GM23338 (cell line): ENCODE results near the gene MAGEA4. TPM values are rescaled to one million over a fixed set of nuclear protein-coding genes. Genes with fewer than 3 reads are reported as not detected.

ENCODE experiments used
- ATAC-seq: fragments of 200-7000 bp; cut with Tn5 transposase; 3 replicates; pipeline ENCODE4 v1.9.1; 2020
- DNase-seq: peaks from one replicate; pipeline ENCODE4 v3.0.0-alpha.2; 2015; ENCODE audit warnings: low spot score
- H2AFZ ChIP-seq: fragments of 200-600 bp; sonication (generic); 2 replicates; pipeline ENCODE4 v1.8.0; 2016; ENCODE audit warnings: antibody characterized with exemption, mild to moderate bottlenecking, moderate library complexity
- H3F3A ChIP-seq: fragments of 200-600 bp; sonication (generic); replicated peaks from 2 replicates; pipeline ENCODE4 v1.8.0; 2017; ENCODE audit warnings: antibody characterized with exemption, mixed run types, low read depth
- H3K27ac ChIP-seq: fragments of 200-600 bp; sonication (generic); 2 replicates; pipeline ENCODE4 v1.6.1; 2016; ENCODE audit warnings: low read depth
- H3K27me3 ChIP-seq: fragments of 200-600 bp; sonication (generic); 2 replicates; pipeline ENCODE4 v1.8.0; 2016; ENCODE audit warnings: mild to moderate bottlenecking, mixed run types, moderate library complexity; ENCODE audit not compliant: insufficient read depth
- H3K36me3 ChIP-seq: fragments of 200-600 bp; sonication (generic); 2 replicates; pipeline ENCODE4 v1.8.0; 2016; ENCODE audit warnings: mild to moderate bottlenecking; ENCODE audit not compliant: insufficient read depth
- H3K4me1 ChIP-seq: fragments of 200-600 bp; sonication (generic); 2 replicates; pipeline ENCODE4 v1.8.0; 2016; ENCODE audit warnings: mild to moderate bottlenecking, moderate library complexity; ENCODE audit not compliant: insufficient read depth
- H3K4me2 ChIP-seq: fragments of 200-600 bp; sonication (generic); 2 replicates; pipeline ENCODE4 v1.7.1; 2017; ENCODE audit warnings: mixed run types
- H3K4me3 ChIP-seq: fragments of 200-600 bp; sonication (generic); 2 replicates; pipeline ENCODE4 v1.6.1; 2016; ENCODE audit warnings: mixed run types
- H3K79me2 ChIP-seq: fragments of 200-600 bp; sonication (generic); replicated peaks from 2 replicates; pipeline ENCODE4 v1.8.0; 2017; ENCODE audit warnings: mild to moderate bottlenecking; ENCODE audit not compliant: insufficient read depth
- H3K9me2 ChIP-seq: fragments of 200-600 bp; sonication (generic); 2 replicates; pipeline ENCODE4 v1.8.0; 2017; ENCODE audit not compliant: insufficient read depth
- H4K20me1 ChIP-seq: fragments of 200-600 bp; sonication (generic); replicated peaks from 2 replicates; pipeline ENCODE4 v1.8.0; 2017; ENCODE audit warnings: mild to moderate bottlenecking; ENCODE audit not compliant: insufficient read depth
- H3K27ac Mint-ChIP-seq: 2 replicates; pipeline ENCODE4 v1.8.0; 2020; ENCODE audit warnings: inconsistent platforms, mild to moderate bottlenecking, moderate library complexity, mixed read lengths
- H3K27me3 Mint-ChIP-seq: 3 replicates; pipeline ENCODE4 v1.8.0; 2022; ENCODE audit warnings: low read depth, mild to moderate bottlenecking, moderate library complexity, mixed read lengths, inconsistent platforms; ENCODE audit not compliant: insufficient read depth, poor library complexity
- H3K36me3 Mint-ChIP-seq: 3 replicates; pipeline ENCODE4 v1.8.0; 2021; ENCODE audit warnings: low read depth, mild to moderate bottlenecking, inconsistent platforms, moderate library complexity, mixed read lengths
- H3K4me1 Mint-ChIP-seq: 3 replicates; pipeline ENCODE4 v1.8.0; 2020; ENCODE audit warnings: mild to moderate bottlenecking, inconsistent platforms, mixed read lengths
- H3K4me3 Mint-ChIP-seq: 3 replicates; pipeline ENCODE4 v1.8.0; 2021; ENCODE audit warnings: moderate library complexity, mild to moderate bottlenecking, inconsistent platforms, mixed read lengths
- H3K9me3 Mint-ChIP-seq: 3 replicates; pipeline ENCODE4 v1.8.0; 2020; ENCODE audit warnings: moderate library complexity, mild to moderate bottlenecking, inconsistent platforms, mixed read lengths
- CREB1 ChIP-seq: fragments of 250-450 bp; sonication (Bioruptor Pico); IDR thresholded peaks from 2 replicates; pipeline ENCODE4 v1.5.0; 2020; ENCODE audit warnings: low read depth, mild to moderate bottlenecking, moderate library complexity
- CTCF ChIP-seq, 2 experiments: fragments of 200-600 bp in 1 of 2; sonication (generic) in 1 of 2; conservative IDR thresholded peaks; 2 replicates each; pipeline versions ENCODE4 v1.5.1 to v1.6.1; 2016 to 2017; ENCODE audit warnings: antibody characterized with exemption in 2 of 2, low read depth in 2 of 2, mild to moderate bottlenecking in 2 of 2, moderate library complexity in 1 of 2
- EZH2 ChIP-seq: fragments of 200-600 bp; sonication (generic); IDR thresholded peaks from one replicate; pipeline ENCODE4 v1.8.0; 2017; ENCODE audit warnings: antibody characterized with exemption, mild to moderate bottlenecking, low read depth; ENCODE audit not compliant: unreplicated experiment
- EZH2phosphoT487 ChIP-seq: fragments of 200-600 bp; sonication (generic); IDR thresholded peaks from one replicate; pipeline ENCODE4 v1.8.1; 2018; ENCODE audit warnings: antibody characterized with exemption; ENCODE audit not compliant: unreplicated experiment
- JUNB ChIP-seq: IDR thresholded peaks from one replicate; pipeline ENCODE4 v1.6.1; 2016; ENCODE audit warnings: antibody characterized with exemption; ENCODE audit not compliant: unreplicated experiment
- NANOG ChIP-seq: IDR thresholded peaks from 2 replicates; pipeline ENCODE4 v1.6.1; 2016; ENCODE audit warnings: antibody characterized with exemption, borderline replicate concordance
- POLR2AphosphoS5 ChIP-seq: IDR thresholded peaks from 2 replicates; pipeline ENCODE4 v1.6.1; 2016; ENCODE audit warnings: antibody characterized with exemption, low read depth
- STAT1 ChIP-seq: IDR thresholded peaks from one replicate; pipeline ENCODE4 v1.6.1; 2016; ENCODE audit warnings: antibody characterized with exemption; ENCODE audit not compliant: unreplicated experiment
- ZNF114 ChIP-seq: fragments of 250-450 bp; sonication (Bioruptor Pico); IDR thresholded peaks from 2 replicates; pipeline ENCODE4 v1.5.0; 2020; ENCODE audit warnings: mild to moderate bottlenecking, moderate library complexity
- ZNF331 ChIP-seq: fragments of 250-450 bp; sonication (Bioruptor Pico); IDR thresholded peaks from 2 replicates; pipeline ENCODE4 v1.5.0; 2020; ENCODE audit warnings: low read depth, mild to moderate bottlenecking, moderate library complexity
- ZNF462 ChIP-seq: fragments of 250-450 bp; sonication (Bioruptor Pico); IDR thresholded peaks from 2 replicates; pipeline ENCODE4 v1.5.0; 2020; ENCODE audit warnings: mild to moderate bottlenecking, moderate library complexity
- polyA plus RNA-seq: library from polyadenylated mRNA; unstranded; fragments of >200 nt; fragmentation: Nextera tagmentation; extraction: Ambion mirVana; gene quantifications from 2 replicates; pipeline ENCODE4 v1.2.1, GENCODE V29; 2016
- total RNA-seq: library from RNA; depleted of rRNA; stranded (reverse); fragments of >200 nt; shearing (Covaris generic); gene quantifications from 2 replicates; pipeline ENCODE4 v1.2.3, GENCODE V29; 2014
- TF ChIP-seq, protein P1 (sequence below): IDR thresholded peaks from one replicate; pipeline ENCODE4 v1.6.1; 2018; ENCODE audit warnings: antibody characterized with exemption; ENCODE audit not compliant: unreplicated experiment
- TF ChIP-seq, protein P2 (sequence below): IDR thresholded peaks from 2 replicates; pipeline ENCODE4 v1.6.1; 2016; ENCODE audit warnings: antibody characterized with exemption

MAGEA4 gene
- total and polyA plus RNA-seq, 2 experiments from 2014 or later: 0.73 to 2.8 TPM

DNA sequence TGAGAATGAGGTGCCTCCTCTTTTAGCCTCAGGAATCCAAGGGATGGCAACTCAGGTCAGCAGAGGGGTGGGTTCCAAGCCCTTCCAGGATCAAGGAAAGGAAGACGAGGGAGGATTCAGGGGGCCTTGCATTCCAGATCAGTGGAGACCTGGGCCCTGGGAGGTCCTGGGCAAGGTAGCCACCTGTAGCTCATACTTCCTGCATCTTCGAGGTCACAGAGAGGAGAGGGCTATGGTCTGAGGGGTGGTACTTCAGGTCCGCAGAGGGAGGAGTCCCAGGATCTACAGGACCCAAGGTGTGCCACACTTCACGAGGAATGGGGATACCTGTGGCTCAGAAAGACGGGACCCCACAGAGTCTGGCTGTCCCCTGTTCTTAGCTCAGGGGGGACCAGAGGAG is 9.2 kb downstream of the MAGEA4 start:
- DNase-seq: no peak
- no peaks in the 10 kb centered on the region for H3K9me2 ChIP-seq
- Mint-ChIP-seq H3K27ac (no peak overlapping the region), H3K36me3 (no peaks in the 10 kb centered on the region), H3K4me1 (no peaks in the 10 kb centered on the region), H3K9me3 (no peaks in the 10 kb centered on the region), H3K4me3 (no peak overlapping the region), H3K27me3 (peaks cover 2% of the 10 kb centered on the region)
- H3K27me3 ChIP-seq: no peaks in the 10 kb centered on the region
- TF ChIP-seq ZNF114 (CRISPR knock-in tag) (no peak), CREB1 (CRISPR knock-in tag) (no peak), POLR2AphosphoS5 (no peak), EZH2 (no peak), ZNF331 (no peak), ZNF462 (no peak), EZH2phosphoT487 (no peak), CTCF (conservative IDR thresholded peaks at IDR 0.05; ENCODE audit: low read depth in 2 of 2) (no peak), STAT1 (no peak), NANOG (no peak), JUNB (no peak)
- TF ChIP-seq, protein P1, sequence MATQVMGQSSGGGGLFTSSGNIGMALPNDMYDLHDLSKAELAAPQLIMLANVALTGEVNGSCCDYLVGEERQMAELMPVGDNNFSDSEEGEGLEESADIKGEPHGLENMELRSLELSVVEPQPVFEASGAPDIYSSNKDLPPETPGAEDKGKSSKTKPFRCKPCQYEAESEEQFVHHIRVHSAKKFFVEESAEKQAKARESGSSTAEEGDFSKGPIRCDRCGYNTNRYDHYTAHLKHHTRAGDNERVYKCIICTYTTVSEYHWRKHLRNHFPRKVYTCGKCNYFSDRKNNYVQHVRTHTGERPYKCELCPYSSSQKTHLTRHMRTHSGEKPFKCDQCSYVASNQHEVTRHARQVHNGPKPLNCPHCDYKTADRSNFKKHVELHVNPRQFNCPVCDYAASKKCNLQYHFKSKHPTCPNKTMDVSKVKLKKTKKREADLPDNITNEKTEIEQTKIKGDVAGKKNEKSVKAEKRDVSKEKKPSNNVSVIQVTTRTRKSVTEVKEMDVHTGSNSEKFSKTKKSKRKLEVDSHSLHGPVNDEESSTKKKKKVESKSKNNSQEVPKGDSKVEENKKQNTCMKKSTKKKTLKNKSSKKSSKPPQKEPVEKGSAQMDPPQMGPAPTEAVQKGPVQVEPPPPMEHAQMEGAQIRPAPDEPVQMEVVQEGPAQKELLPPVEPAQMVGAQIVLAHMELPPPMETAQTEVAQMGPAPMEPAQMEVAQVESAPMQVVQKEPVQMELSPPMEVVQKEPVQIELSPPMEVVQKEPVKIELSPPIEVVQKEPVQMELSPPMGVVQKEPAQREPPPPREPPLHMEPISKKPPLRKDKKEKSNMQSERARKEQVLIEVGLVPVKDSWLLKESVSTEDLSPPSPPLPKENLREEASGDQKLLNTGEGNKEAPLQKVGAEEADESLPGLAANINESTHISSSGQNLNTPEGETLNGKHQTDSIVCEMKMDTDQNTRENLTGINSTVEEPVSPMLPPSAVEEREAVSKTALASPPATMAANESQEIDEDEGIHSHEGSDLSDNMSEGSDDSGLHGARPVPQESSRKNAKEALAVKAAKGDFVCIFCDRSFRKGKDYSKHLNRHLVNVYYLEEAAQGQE: no peak
- TF ChIP-seq, protein P2, sequence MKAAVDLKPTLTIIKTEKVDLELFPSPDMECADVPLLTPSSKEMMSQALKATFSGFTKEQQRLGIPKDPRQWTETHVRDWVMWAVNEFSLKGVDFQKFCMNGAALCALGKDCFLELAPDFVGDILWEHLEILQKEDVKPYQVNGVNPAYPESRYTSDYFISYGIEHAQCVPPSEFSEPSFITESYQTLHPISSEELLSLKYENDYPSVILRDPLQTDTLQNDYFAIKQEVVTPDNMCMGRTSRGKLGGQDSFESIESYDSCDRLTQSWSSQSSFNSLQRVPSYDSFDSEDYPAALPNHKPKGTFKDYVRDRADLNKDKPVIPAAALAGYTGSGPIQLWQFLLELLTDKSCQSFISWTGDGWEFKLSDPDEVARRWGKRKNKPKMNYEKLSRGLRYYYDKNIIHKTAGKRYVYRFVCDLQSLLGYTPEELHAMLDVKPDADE: no peak
- H3K27ac ChIP-seq: no peak overlapping the region
- H3K4me1 ChIP-seq: no peaks in the 10 kb centered on the region
- no peak for ATAC-seq
- no peak overlapping the region for H3K4me3 ChIP-seq
- no peak overlapping the region for H2AFZ ChIP-seq
- H3F3A ChIP-seq: no peaks in the 10 kb centered on the region
- H4K20me1 ChIP-seq: no peaks in the 10 kb centered on the region
- H3K79me2 ChIP-seq: no peaks in the 10 kb centered on the region
- H3K4me2 ChIP-seq: no peak overlapping the region
- H3K36me3 ChIP-seq: no peaks in the 10 kb centered on the region
